ENCODE results near the gene LRP5. TPM values are rescaled to one million over a fixed set of nuclear protein-coding genes. Genes with fewer than 3 reads are reported as not detected.

Gene LRP5
- total RNA-seq, 2 donors from 2014 or later = 43.3 to 63.6 TPM

DNA sequence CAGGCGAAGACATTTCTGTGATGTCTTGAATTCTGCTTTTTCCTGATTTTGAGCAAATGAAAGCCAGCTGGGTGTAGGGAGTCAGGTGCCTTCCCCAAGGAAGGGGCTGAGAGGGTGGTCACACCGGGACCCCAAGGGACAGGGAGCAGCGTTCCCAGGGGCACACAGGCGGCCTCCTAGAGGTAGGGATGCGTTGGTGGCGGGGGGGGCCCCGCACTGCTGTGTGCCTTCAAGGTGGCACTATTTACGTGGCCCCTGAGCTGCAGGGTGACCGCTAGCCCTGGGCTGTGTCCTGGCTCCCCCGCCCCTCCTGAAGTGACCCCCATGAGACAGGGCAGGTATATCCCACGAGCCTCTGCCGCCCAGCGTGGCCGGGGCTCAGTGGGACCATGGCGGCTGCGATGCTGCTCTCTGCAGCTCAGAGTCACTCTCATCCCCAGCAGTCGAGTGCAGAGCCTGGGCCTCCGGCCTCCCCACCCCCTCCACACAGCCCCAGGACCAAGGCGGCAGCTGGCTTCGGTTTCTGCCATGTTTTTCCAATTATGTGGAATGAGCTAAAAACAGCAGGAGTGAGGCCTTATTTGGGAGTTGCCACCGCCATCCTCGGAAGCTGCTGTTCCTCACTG, 60.9 kb downstream of the LRP5 start:
- Histone ChIP-seq H3K4me3 (no peak overlapping the region), H3K36me3 (replicated peaks in 1 of 2; ENCODE audit: insufficient read depth in 1 of 2, low read depth in 2 of 2) (no peaks in the 10 kb centered on the region), H3K4me1 (peaks cover 33% of the 10 kb centered on the region), H3K27ac (peak overlapping the region in 2 of 4 donors; percentile 4 to 60), H3K27me3 (no peaks in the 10 kb centered on the region), H3K9me3 (no peaks in the 10 kb centered on the region)
- ATAC-seq (no peak), DNase-seq (no peak)
- TF ChIP-seq, protein P1, sequence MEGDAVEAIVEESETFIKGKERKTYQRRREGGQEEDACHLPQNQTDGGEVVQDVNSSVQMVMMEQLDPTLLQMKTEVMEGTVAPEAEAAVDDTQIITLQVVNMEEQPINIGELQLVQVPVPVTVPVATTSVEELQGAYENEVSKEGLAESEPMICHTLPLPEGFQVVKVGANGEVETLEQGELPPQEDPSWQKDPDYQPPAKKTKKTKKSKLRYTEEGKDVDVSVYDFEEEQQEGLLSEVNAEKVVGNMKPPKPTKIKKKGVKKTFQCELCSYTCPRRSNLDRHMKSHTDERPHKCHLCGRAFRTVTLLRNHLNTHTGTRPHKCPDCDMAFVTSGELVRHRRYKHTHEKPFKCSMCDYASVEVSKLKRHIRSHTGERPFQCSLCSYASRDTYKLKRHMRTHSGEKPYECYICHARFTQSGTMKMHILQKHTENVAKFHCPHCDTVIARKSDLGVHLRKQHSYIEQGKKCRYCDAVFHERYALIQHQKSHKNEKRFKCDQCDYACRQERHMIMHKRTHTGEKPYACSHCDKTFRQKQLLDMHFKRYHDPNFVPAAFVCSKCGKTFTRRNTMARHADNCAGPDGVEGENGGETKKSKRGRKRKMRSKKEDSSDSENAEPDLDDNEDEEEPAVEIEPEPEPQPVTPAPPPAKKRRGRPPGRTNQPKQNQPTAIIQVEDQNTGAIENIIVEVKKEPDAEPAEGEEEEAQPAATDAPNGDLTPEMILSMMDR (IDR thresholded peaks at IDR 0.05) = no peak
- TF ChIP-seq POLR2A (IDR thresholded peaks at IDR 0.05) = no peak
- intact Hi-C loops (cut with DNase I) = no loop called here
- WGBS, 2 donors = 76 to 80% methylated on average over 12 to 14 of the region's 22 CpGs

DNA sequence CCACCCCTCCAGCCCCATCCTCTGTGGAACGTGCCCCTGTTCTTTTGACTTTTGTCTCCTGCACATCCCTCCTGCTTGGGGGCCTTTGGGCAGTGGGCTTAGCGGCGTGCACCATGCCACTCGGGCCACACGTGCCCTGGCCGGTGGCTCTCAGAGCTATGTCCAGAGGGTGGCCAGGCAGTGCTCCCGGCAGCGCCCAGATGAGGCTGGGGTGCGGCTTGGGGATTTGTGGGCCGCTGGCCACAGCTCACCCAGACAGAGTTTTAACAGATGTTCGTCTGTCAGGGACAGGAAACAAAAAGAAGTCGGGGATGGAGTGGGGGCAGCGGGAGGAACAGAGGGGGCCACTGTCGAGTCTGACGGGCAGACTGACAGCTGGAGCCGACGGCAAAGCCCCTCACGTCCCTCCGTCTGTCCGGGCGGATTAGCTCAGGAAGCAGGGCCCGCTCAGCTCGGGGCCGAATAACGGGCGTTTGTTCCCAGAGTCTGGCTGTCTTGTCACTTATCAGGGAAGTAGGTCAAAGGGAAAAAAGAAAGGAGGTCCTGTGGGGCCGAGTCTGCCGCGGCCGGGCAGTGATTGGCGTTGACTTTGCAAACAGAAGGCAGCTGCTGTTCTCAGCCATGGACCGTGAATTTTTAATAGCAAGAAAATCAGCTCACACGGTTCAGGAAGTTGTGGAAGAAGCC, 61.6 kb downstream of the LRP5 start:
- DNase-seq (peak; percentile 40 to 72 (median 60)), ATAC-seq (peak; percentile 55)
- H3K36me3 ChIP-seq (replicated peaks in 1 of 2; ENCODE audit: insufficient read depth in 1 of 2, low read depth in 2 of 2) = no peaks in the 10 kb centered on the region

DNA sequence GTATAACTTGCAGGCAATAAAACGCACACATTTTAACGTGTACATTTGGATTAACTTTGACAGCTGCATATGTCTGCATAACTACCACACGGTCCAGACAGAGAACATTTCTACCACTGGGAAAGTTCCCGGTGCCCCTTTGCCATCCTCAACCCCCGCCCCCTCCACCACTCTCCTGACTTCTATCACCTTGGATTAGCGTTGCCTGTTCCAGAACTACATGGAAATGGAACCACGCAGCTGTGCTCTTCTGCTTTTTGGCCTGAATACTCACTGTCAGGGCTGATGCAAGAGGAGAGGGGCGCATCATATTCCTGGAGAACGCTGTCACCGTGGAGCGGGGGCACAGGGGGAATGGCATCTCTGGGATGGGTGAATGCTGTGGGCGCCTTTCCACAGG, 62.1 kb downstream of the LRP5 start:
- WGBS, 2 donors = 50 to 54% methylated on average over 12 of the region's 12 CpGs
- Histone ChIP-seq H3K9me3 (no peaks in the 10 kb centered on the region), H3K4me3 (no peak overlapping the region), H3K27me3 (no peaks in the 10 kb centered on the region), H3K27ac (peak overlapping the region in 3 of 4 donors; percentile 4 to 62 (median 60)), H3K36me3 (replicated peaks in 1 of 2; ENCODE audit: insufficient read depth in 1 of 2, low read depth in 2 of 2) (no peaks in the 10 kb centered on the region), H3K4me1 (peaks cover 33% of the 10 kb centered on the region)
- intact Hi-C loops (cut with DNase I) = no loop called here
- DNase-seq (no peak), ATAC-seq (no peak)
- TF ChIP-seq, protein P1 (IDR thresholded peaks at IDR 0.05) = no peak
- TF ChIP-seq POLR2A (IDR thresholded peaks at IDR 0.05) = no peak

More for the DNA sequence above, 61.6 kb downstream of the LRP5 start:
- Histone ChIP-seq H3K27ac (peak overlapping the region in 3 of 4 donors; percentile 4 to 62 (median 60)), H3K4me1 (peaks cover 33% of the 10 kb centered on the region), H3K4me3 (no peak overlapping the region), H3K9me3 (no peaks in the 10 kb centered on the region), H3K27me3 (no peaks in the 10 kb centered on the region)
- TF ChIP-seq, protein P1 (IDR thresholded peaks at IDR 0.05) = no peak
- TF ChIP-seq POLR2A (IDR thresholded peaks at IDR 0.05) = no peak
- WGBS, 2 donors = 30 to 33% methylated on average over 29 to 33 of the region's 33 CpGs
- intact Hi-C loops (cut with DNase I) = no loop called here

DNA sequence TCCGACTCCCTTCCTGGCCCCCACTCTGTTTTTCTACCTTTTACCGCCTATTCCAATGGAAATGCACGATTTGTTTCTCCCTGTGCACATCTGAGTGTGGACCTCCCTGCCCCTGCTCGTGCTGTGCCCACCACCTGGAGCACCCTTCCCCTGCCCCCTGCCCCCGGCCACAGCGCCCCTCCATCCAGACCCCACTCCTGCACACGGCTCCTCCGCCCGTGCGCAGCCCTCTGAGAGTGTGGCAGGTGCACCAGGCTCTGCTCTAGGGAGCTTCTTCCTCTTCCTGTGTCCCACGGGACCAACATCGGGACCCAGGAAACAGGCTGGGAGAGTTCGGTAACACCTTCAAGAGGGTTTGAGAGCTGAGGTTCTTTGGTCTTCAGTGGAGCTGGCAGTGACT, 62.9 kb downstream of the LRP5 start:
- Histone ChIP-seq H3K9me3 (no peaks in the 10 kb centered on the region), H3K27ac (peak overlapping the region in 1 of 4 donors; percentile 4), H3K4me1 (peaks cover 42% of the 10 kb centered on the region), H3K4me3 (no peak overlapping the region), H3K36me3 (replicated peaks in 1 of 2; ENCODE audit: insufficient read depth in 1 of 2, low read depth in 2 of 2) (no peaks in the 10 kb centered on the region), H3K27me3 (no peaks in the 10 kb centered on the region)
- no peak for ATAC-seq
- DNase-seq = no peak
- TF ChIP-seq POLR2A (IDR thresholded peaks at IDR 0.05) = no peak
- TF ChIP-seq, protein P1 (IDR thresholded peaks at IDR 0.05) = no peak
- 92 to 95% methylated on average over 11 of the region's 13 CpGs for WGBS, 2 donors
- intact Hi-C loops (cut with DNase I) = no loop called here
